H9 (cell line): Measurements from ENCODE around the gene SLC23A2. TPM values are rescaled to one million over a fixed set of nuclear protein-coding genes. Genes with fewer than 3 reads are reported as not detected.

Source experiments
- DNase-seq: peaks from one replicate; pipeline ENCODE4 v3.0.0-alpha.2; 2017
- H2AFZ ChIP-seq: one replicate; pipeline ENCODE4 v1.6.1; 2013; ENCODE audit warnings: mild to moderate bottlenecking, low read length, control low read depth, moderate library complexity
- H2AK5ac ChIP-seq: 2 replicates; pipeline ENCODE4 v1.6.1; 2013; ENCODE audit warnings: low read length, control low read depth, mixed read lengths; ENCODE audit not compliant: insufficient read length
- H2BK120ac ChIP-seq: one replicate; pipeline ENCODE4 v1.6.1; 2013; ENCODE audit warnings: low read depth, mild to moderate bottlenecking, low read length, control low read depth, inconsistent platforms; ENCODE audit not compliant: poor library complexity, severe bottlenecking
- H2BK12ac ChIP-seq: 2 replicates; pipeline ENCODE4 v1.6.1; 2013; ENCODE audit warnings: low read length, control low read depth, mixed read lengths, low read depth; ENCODE audit not compliant: insufficient read length
- H2BK15ac ChIP-seq: 2 replicates; pipeline ENCODE4 v1.6.1; 2013; ENCODE audit warnings: low read depth, low read length, control low read depth
- H2BK20ac ChIP-seq: one replicate; pipeline ENCODE4 v1.6.1; 2013; ENCODE audit warnings: low read depth, mild to moderate bottlenecking, low read length, control low read depth, inconsistent platforms; ENCODE audit not compliant: poor library complexity, severe bottlenecking
- H2BK5ac ChIP-seq: 2 replicates; pipeline ENCODE4 v1.6.1; 2013; ENCODE audit warnings: low read length, control low read depth, mixed read lengths; ENCODE audit not compliant: insufficient read length
- H3K14ac ChIP-seq: 2 replicates; pipeline ENCODE4 v1.6.1; 2013; ENCODE audit warnings: low read length, control low read depth; ENCODE audit not compliant: insufficient read depth
- H3K18ac ChIP-seq: 2 replicates; pipeline ENCODE4 v1.6.1; 2013; ENCODE audit warnings: low read depth, mild to moderate bottlenecking, mixed read lengths, low read length, control low read depth; ENCODE audit not compliant: insufficient read length
- H3K23ac ChIP-seq: 2 replicates; pipeline ENCODE4 v1.6.1; 2013; ENCODE audit warnings: low read length, control low read depth, mixed read lengths, low read depth; ENCODE audit not compliant: insufficient read length
- H3K23me2 ChIP-seq: 2 replicates; pipeline ENCODE4 v1.6.1; 2013; ENCODE audit warnings: low read depth, mild to moderate bottlenecking, mixed read lengths, low read length, control low read depth; ENCODE audit not compliant: insufficient read length, poor library complexity, severe bottlenecking
- H3K27ac ChIP-seq: 2 replicates; pipeline ENCODE4 v1.5.1; 2013; ENCODE audit warnings: low read length, control low read depth, mixed read lengths, low read depth; ENCODE audit not compliant: insufficient read length
- H3K27me3 ChIP-seq: 2 replicates; pipeline ENCODE4 v1.6.1; 2013; ENCODE audit warnings: low read length, control low read depth, inconsistent platforms; ENCODE audit not compliant: insufficient read depth
- H3K4ac ChIP-seq: 2 replicates; pipeline ENCODE4 v1.6.1; 2013; ENCODE audit warnings: low read depth, mild to moderate bottlenecking, control low read depth, inconsistent platforms, low read length, moderate library complexity
- H3K4me1 ChIP-seq: 2 replicates; pipeline ENCODE4 v1.6.1; 2013; ENCODE audit warnings: low read length, control low read depth, inconsistent platforms; ENCODE audit not compliant: insufficient read depth
- H3K4me2 ChIP-seq: 2 replicates; pipeline ENCODE4 v1.6.1; 2013; ENCODE audit warnings: low read length, control low read depth, mixed read lengths; ENCODE audit not compliant: insufficient read length, insufficient read depth
- H3K56ac ChIP-seq: 2 replicates; pipeline ENCODE4 v1.6.1; 2013; ENCODE audit warnings: low read depth, mild to moderate bottlenecking, mixed read lengths, low read length, control low read depth; ENCODE audit not compliant: insufficient read length
- H3K79me1 ChIP-seq: 2 replicates; pipeline ENCODE4 v1.6.1; 2013; ENCODE audit warnings: low read depth, mild to moderate bottlenecking, moderate library complexity, low read length, control low read depth, inconsistent platforms; ENCODE audit not compliant: insufficient read depth, poor library complexity, severe bottlenecking
- H3K79me2 ChIP-seq: 2 replicates; pipeline ENCODE4 v1.6.1; 2013; ENCODE audit warnings: low read length, control low read depth, inconsistent platforms; ENCODE audit not compliant: insufficient read depth
- H3K9ac ChIP-seq: 2 replicates; pipeline ENCODE4 v1.6.1; 2013; ENCODE audit warnings: low read length, control low read depth, mixed read lengths; ENCODE audit not compliant: insufficient read length; ENCODE audit errors: extremely low read depth
- H3K9me3 ChIP-seq: one replicate; pipeline ENCODE4 v1.6.1; 2013; ENCODE audit warnings: low read depth, low read length, inconsistent platforms; ENCODE audit not compliant: control insufficient read depth
- H3T11ph ChIP-seq: one replicate; pipeline ENCODE4 v1.6.1; 2013; ENCODE audit warnings: mild to moderate bottlenecking, low read length, control low read depth, inconsistent platforms
- H4K20me1 ChIP-seq: one replicate; pipeline ENCODE4 v1.6.1; 2013; ENCODE audit not compliant: control insufficient read depth, insufficient read length, insufficient read depth
- H4K5ac ChIP-seq: 2 replicates; pipeline ENCODE4 v1.6.1; 2013; ENCODE audit warnings: low read depth, mild to moderate bottlenecking, mixed read lengths, low read length, control low read depth; ENCODE audit not compliant: insufficient read length
- H4K8ac ChIP-seq: replicated peaks from 2 replicates; pipeline ENCODE4 v1.6.1; 2013; ENCODE audit warnings: low read length, control low read depth, mixed read lengths, low read depth; ENCODE audit not compliant: insufficient read length
- H4K91ac ChIP-seq: 2 replicates; pipeline ENCODE4 v1.6.1; 2013; ENCODE audit warnings: low read depth, mild to moderate bottlenecking, moderate library complexity, mixed read lengths, low read length, control low read depth; ENCODE audit not compliant: insufficient read length
- H3K27ac Mint-ChIP-seq, 3 experiments: 2 replicates in 2 of 3; 3 replicates in 1 of 3; pipeline ENCODE4 v1.8.0; 2020 to 2021; ENCODE audit warnings: mixed read lengths in 3 of 3, mild to moderate bottlenecking in 1 of 3, moderate library complexity in 1 of 3
- H3K27me3 Mint-ChIP-seq: 2 replicates; pipeline ENCODE4 v1.8.0; 2021; ENCODE audit warnings: low read depth, mild to moderate bottlenecking, moderate library complexity, mixed read lengths
- H3K36me3 Mint-ChIP-seq, 3 experiments: 2 replicates in 2 of 3; 3 replicates in 1 of 3; pipeline ENCODE4 v1.8.0; 2020 to 2021; ENCODE audit warnings: low read depth in 3 of 3, mixed read lengths in 3 of 3; ENCODE audit not compliant: insufficient read depth in 1 of 3
- H3K4me1 Mint-ChIP-seq, 2 experiments: 2 replicates each; pipeline ENCODE4 v1.8.0; 2020; ENCODE audit warnings: mixed read lengths in 2 of 2
- H3K4me3 Mint-ChIP-seq, 2 experiments: 2 replicates in 1 of 2; 3 replicates in 1 of 2; pipeline ENCODE4 v1.8.0; 2020 to 2021; ENCODE audit warnings: mild to moderate bottlenecking in 2 of 2, mixed read lengths in 2 of 2, moderate library complexity in 1 of 2
- H3K9me3 Mint-ChIP-seq, 2 experiments: 2 replicates in 1 of 2; 3 replicates in 1 of 2; pipeline ENCODE4 v1.8.0; 2020; ENCODE audit warnings: mild to moderate bottlenecking in 2 of 2, mixed read lengths in 2 of 2, moderate library complexity in 1 of 2
- CTCF ChIP-seq: fragments of 200-600 bp; sonication (generic); conservative IDR thresholded peaks from 3 replicates; pipeline ENCODE4 v1.8.0; 2021; ENCODE audit warnings: antibody characterized with exemption, mild to moderate bottlenecking
- WGBS: extraction: QIAGEN DNeasy Blood & Tissue Kit; methylation state at CpG from one replicate; pipeline ENCODE4 v1.1.7; 2013; ENCODE audit warnings: missing lambda C conversion rate, low lambda C conversion rate, mixed read lengths; ENCODE audit not compliant: insufficient read length; ENCODE audit errors: extremely low coverage; 5-methylcytosine and 5-hydroxymethylcytosine counted together
- total RNA-seq: library from RNA; stranded (reverse); gene quantifications from 2 replicates; pipeline ENCODE4 v1.2.1, GENCODE V29; 2021

The SLC23A2 gene
- total RNA-seq, 1 experiment from 2014 or later = 16.5 TPM

- no peak for DNase-seq
- WGBS = no CpG with 5 or more reads among the region's 2 CpGs
- Mint-ChIP-seq H3K27ac (no peak overlapping the region), H3K27me3 (no peaks in the 10 kb centered on the region), H3K36me3 (no peaks in the 10 kb centered on the region; a peak in 1 of 7 replicates), H3K4me1 (peaks cover 6% of the 10 kb centered on the region in 2 experiments; a peak in 3 of 4 replicates), H3K9me3 (no peaks in the 10 kb centered on the region), H3K4me3 (no peak overlapping the region)
- no peak overlapping the region for H4K91ac ChIP-seq
- H3K23ac ChIP-seq = no peak overlapping the region
- TF ChIP-seq CTCF = no peak
- no peak overlapping the region for H2BK120ac ChIP-seq
- no peak overlapping the region for H3K27ac ChIP-seq
- H4K8ac ChIP-seq = no peak overlapping the region
- no peaks in the 10 kb centered on the region for H3K79me1 ChIP-seq
- peaks cover 3% of the 10 kb centered on the region; the same call in 1 of the 2 replicates for H3K4me1 ChIP-seq
- H3K9ac ChIP-seq = no peak overlapping the region
- no peak overlapping the region for H3K4ac ChIP-seq
- H3K56ac ChIP-seq = no peak overlapping the region
- H4K20me1 ChIP-seq = no peaks in the 10 kb centered on the region
- H4K5ac ChIP-seq = no peak overlapping the region
- H2BK20ac ChIP-seq = no peak overlapping the region
- H3K23me2 ChIP-seq = no peaks in the 10 kb centered on the region
- no peak overlapping the region for H2AFZ ChIP-seq
- H3K79me2 ChIP-seq = no peaks in the 10 kb centered on the region
- H3K4me2 ChIP-seq = no peak overlapping the region
- H3K27me3 ChIP-seq = no peaks in the 10 kb centered on the region
- no peak overlapping the region for H2BK5ac ChIP-seq
- H3T11ph ChIP-seq = no peak overlapping the region
- no peak overlapping the region for H3K14ac ChIP-seq
- no peak overlapping the region; the same call in 1 of the 2 replicates for H2BK15ac ChIP-seq
- no peak overlapping the region for H2BK12ac ChIP-seq
- no peak overlapping the region for H3K18ac ChIP-seq
- H2AK5ac ChIP-seq = no peak overlapping the region
- no peaks in the 10 kb centered on the region for H3K9me3 ChIP-seq
These were observed 43.4 kb downstream of the SLC23A2 start for GRCh38 chr20:4957939-4958362.
